Activated CD8-positive, alpha-beta memory T cell treated with anti-CD3 and anti-CD28 coated beads, Interleukin-2, amount 50 U/mL, for 1 hour (primary cell): Measurements from ENCODE around the gene KDM2A.
"Not testable (repeated sequence)": the region's sequence is repeated elsewhere in the genome, so short reads cannot be mapped to it uniquely, and the experiment has no call there.

Experiments used
- DNase-seq: peaks from one replicate; pipeline ENCODE4 v3.0.0-alpha.2; 2020; ENCODE audit errors: extremely low read depth

The KDM2A gene

DNA sequence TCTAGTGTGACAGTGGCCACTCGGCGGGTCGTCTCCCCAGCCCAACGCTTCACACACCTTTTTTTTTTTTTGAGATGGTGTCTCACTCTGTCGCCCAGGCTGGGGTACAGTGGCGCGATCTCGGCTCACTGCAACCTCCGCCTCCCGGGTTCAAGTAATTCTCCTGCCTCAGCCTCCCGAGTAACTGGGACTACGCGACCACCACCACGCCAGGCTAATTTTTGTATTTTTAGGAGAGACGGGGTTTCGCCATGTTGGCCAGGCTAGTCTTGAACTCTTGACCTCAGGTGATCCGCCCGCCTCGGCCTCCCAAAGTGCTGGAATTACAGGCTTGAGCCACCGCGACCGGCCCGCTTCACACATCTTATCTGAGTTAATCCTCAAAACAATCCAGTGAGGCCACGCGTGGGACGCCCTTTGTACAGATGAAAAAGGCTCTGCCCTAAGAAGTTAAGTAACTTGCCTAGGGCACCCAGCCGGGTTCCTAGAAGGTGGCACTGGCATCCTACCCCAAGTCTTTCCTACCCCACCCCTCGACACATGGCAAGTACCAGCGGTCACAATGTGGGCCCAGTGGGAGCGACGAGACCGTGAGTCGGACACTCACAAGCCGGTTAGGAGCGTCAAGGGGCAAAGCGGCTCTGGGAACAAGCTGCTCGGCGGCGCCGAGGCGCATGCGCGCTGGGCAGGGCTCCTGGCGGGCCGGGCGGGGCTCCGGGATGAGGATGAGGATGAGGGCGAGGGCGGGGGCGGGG lies 142.0 kb downstream of the KDM2A start:
- not testable (repeated sequence) for DNase-seq

DNA sequence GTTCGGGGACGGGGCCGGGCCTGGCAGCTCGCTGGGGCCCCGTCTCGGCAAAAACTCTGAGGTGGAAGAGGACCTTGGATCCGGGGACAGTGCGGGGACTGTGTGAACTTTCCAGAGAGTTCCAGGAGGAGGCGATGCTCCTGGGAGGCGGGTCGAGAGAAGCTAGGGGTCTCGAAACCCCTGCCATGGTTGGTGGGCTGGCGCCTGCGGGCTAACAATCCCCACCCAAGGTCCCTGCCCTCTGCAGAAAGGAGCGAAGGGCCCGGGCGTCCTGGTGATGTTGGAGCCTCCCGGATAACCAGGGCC lies 142.5 kb downstream of the KDM2A start:
- DNase-seq = no peak

DNA sequence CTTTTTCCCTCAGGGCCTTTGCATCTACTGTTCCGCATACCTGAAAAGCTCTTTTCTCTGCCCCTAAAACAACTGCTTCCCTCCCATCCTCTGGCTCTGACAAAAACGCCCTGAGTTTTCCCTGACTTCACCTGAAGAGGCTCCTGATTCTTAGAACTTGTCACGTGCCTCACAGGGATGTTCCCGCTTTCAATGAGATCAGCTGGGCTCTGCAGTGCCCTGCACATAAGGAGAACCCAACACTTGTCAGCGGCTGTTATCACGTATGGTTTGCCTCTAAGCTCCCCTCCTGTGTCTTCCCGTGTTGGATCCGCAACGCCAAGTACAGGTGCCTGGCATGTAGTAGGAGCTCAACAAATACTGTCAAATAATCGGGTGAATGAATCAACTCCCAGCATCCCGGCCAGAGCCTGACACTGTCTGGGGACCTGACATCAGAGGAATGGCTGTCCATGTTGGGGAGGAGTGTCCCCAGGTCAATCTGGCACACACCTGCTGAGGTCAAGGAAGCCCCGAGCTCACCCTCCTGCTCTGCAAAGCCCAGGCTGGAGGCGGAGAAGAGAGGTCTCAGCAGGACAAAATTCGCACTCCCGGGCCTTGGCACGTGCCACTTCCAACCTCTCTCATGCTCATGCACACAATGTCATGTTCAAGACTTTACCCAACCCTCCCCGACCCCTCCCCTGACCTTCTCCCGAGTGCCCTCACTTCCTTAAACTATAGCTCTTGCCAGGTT lies 143.1 kb downstream of the KDM2A start:
- DNase-seq = no peak

DNA sequence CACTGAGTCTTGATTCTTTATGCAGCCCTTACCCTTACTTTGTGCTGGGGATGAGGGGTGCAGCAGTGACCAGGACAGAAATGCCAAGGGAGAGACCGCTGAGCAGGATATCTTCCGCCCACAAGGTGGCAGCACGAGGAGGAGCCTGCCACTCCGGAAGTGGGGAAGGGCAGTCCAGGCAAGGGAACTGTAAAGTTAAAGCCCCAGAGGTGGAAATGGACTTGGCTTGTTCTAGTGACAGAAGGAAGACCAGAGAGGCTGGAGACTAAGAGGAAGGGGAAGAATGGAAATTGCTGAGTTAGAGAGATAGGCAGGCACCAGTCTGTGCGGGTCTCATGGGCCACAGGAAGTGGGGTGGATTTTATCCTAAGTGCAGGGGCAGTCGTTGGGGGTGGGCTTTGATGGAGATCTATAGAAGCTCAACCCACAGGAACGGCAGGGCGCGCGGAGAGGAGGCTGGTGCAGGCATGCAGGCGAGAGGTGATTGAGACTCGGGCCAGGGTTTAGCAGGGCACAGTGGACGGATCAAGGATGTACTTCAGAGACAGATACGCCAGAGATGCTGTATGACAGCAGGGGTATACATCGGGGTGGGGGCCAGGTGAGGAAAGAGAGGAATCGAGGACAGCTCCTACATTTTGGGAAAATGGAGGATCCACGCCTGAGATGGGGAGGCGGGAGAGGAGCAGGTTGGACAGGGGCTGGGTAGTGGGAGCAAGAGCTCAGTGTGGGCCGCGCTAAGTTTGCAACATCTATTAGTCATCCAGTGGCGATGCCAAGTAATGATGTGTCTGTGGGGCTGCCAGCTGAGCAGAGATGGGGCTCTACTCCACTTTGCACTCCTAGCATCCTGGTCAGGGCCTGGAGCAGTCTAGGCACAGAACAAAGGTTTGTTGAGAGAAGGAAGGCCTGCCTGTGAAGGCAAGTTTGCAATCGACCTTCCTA lies 143.9 kb downstream of the KDM2A start:
- no peak for DNase-seq

DNA sequence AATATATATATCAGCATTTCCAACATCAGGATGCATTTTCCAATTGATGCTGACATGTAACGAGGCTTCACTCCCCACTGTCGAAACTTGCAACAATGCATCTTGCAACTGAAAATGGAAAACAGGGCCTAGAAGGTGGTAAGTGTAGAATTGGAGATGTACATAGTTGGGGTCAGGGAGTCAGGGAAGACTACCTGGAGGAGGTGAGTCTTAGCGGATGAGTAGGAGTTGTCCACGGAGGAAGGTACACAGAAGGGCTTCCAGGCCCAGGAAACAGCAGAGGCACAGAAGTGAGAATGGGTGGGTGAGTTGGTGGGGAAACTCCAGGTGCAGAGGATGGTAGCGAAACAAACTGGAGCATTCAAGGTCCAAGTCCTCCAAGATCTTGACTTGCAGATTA lies 145.2 kb downstream of the KDM2A start:
- DNase-seq = no peak

DNA sequence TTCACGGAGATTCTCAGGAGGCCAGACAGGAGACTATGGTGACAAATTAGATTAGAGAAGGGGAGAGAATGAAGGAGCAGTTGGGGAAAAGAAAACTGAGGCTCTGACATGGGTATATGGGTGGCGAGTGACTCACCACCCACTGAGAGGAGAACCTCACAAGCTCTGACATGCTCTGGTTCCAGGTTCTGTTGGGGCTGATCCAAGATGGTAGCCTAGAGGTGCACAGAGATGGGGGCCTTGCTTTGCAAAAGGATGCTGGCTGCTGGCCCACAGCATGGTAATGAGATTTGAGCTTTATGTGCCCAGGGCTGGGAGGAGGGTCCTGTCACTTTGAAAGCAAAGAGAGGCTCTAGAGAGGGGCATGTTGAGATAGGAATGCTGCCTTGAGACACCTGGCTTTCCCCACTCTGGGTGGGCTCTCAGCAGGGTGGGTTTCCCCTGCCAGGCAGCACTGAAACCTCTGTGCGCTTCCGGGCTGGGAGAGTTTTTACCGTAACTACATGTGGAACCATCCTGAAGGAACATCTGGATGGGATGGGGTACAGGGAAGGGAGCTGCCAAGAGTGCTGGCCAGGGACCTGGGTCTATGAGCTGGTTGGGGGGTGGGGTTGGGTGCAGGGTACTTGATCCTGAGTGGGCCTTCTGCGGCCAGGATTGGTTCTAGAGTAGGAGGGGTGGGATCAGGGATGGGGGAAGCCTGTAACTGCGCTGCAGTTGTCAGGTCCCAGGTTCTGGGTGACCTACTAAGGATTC lies 146.0 kb downstream of the KDM2A start:
- DNase-seq = no peak

DNA sequence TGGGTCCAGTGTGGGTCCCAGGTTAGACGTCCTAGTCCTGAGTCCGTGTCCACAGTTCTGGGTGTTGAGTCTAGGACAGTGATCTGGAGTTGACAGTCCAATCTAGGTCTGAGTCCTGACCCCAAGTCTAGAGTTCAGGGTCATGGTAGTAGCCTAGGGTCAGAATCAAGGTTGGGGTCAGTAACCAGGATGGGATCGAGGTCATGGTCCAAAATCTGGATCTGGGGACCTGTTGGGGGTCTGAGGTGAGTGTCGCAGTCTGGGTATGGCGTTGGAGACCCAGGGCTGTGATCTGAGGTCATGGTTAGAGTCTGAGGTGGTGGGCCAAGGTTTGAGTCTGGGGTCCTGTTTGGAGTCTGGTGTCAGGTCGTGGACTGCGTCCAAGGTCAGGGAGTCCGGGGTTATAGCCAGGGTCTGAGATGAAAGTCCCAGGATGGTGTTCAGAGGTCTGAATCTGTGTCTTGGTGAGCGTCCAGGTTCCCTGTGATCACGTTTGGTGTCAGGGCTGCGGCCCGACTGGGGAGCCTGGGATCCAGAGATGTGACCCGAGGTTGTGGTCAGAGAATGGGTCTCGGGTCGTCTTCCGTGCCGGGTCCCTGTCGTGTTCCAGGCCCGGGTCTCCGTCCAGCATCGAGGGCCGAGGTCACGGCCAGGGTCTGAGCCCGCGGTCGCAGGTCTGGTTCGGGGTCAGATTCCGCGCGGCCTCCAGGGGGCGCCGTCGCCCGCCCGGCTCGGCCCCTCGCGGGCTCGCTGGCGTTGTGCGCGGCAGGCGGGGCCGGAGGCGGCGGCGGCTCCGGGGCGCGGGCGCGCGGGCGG lies 146.8 kb downstream of the KDM2A start:
- DNase-seq = no peak

DNA sequence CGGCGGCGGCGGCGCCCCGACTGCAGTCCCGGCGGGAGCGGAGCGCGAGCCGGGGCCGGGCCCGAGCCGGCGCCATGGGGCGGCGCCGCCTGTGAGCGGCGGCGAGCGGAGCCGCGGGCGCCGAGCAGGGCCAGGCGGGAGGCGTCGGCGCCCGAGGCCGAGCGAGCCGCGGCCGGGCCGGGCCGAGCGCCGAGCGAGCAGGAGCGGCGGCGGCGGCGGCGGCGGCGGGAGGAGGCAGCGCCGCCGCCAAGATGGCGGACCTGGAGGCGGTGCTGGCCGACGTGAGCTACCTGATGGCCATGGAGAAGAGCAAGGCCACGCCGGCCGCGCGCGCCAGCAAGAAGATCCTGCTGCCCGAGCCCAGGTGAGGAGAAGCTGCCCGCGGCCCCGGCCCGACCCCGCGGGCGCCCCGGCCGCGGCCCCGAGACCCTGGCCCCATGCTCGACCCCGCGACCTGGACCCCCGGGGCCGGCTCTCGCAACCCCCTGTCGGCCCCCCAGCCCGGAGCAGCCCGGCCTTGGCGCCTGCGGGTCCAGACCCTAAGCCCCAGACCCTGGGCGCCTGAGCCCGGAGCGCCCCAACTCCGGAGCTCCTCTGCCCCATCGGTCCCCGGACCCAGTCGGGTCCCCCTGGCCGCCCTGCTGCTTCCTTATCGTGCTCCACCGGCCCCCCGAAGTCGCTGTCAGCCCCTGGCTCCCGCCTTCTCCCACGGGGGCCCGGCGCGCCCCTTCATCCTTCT lies 147.6 kb downstream of the KDM2A start, which contains the start of gene GRK2:
TSS of gene GRK2 (plus strand) at position 25 of the 739 bp plus-strand sequence. CDS start at position 252, 227 bp downstream.
- DNase-seq = no peak

DNA sequence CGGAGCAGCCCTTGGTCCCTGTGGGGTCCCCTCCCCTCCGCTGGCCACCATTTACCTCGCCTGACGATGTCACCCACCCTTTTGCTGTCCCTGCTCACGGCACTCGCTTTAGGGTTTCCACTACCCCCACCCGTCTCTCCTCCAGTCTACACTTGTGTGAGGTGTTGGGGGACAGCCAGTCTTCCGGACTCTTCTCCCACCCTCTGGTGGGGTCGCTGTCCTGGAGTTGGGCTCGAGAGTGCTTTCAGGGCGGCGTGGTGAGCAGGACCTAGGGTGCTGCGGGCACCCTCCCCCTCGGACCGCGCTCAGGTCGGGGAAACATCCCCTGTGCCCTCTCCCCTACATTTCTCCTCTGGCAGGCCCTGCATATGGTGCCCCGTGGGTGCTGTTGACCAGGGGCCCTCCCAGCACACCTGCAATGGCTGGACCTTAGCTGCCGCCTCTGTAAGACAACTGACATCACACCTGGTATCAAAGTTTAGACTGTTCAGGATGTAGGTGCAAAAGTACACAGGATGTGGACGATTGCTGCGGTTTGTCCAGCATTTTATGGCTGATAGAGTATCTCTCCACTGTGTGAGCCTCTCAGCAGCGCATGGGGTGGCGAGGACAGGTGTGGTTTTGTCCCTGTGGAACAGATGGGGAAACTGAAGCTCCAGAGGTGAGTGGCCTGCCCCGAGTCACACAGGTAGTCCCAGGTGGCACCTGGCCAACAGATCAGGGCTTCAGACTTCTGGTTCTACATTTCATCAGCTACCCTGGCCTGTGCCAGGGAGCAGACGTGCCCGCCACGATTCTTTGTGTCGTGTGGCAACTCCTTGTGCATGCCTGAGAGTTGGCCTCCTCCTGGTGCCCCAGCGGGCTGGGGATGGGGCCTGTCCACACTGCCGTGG lies 148.4 kb downstream of the KDM2A start:
- DNase-seq = no peak

DNA sequence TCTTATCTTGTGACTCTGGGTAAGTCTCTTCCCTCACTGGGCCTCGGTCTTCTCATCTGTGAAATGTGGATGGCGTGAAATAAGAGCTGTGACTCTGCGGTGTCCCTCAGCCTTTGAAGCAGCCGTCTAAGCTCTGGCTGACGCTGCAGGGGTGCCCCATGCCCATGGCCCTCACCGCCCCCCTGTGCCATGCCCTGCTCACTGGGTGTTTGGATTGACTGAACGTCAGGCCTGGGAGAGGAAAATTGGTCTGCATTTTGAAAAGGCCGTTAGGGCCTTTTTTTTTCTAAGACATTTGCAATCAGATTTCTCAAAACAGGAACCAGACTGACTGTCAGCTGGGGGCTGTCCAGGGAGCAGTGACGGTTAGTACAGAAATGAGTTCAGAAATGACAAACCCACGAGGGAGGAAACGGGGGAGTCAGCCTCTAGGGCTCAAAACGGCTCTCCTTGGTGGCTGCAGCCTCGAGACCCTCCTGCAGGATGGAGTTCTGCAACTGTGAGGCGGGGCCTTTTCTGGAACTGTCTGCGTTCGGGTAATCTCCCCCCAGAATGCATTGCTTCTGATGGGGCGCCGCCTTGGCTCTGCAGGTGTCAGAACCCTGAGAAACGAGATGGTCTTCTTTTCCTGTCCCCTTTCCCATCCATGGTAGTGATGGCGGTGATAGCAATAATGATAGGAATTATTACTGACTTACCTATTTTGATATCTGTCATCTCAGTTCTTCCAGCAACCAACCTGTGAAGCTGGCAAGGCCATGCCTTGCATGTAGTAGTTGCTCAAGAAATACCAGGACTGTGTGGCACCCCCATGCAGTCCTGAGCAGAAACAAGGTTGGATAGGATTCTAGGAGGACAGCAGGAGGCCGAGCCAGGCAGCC lies 149.3 kb downstream of the KDM2A start:
- DNase-seq = no peak

DNA sequence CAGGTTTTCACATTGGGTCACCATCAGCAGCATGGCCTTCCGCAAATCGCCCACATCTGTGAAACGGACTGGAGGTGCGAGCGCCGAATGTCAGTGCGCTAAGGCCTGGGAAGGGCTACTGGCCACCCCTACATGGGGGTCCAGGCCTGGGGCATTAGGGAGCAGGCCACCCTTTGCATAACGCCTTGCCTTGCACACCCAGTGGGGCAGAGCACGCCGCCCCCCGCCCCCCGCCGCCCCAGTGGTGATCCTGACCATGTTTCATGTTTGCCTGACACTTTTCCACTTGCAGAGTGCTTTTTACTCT lies 149.9 kb downstream of the KDM2A start:
- DNase-seq = no peak

DNA sequence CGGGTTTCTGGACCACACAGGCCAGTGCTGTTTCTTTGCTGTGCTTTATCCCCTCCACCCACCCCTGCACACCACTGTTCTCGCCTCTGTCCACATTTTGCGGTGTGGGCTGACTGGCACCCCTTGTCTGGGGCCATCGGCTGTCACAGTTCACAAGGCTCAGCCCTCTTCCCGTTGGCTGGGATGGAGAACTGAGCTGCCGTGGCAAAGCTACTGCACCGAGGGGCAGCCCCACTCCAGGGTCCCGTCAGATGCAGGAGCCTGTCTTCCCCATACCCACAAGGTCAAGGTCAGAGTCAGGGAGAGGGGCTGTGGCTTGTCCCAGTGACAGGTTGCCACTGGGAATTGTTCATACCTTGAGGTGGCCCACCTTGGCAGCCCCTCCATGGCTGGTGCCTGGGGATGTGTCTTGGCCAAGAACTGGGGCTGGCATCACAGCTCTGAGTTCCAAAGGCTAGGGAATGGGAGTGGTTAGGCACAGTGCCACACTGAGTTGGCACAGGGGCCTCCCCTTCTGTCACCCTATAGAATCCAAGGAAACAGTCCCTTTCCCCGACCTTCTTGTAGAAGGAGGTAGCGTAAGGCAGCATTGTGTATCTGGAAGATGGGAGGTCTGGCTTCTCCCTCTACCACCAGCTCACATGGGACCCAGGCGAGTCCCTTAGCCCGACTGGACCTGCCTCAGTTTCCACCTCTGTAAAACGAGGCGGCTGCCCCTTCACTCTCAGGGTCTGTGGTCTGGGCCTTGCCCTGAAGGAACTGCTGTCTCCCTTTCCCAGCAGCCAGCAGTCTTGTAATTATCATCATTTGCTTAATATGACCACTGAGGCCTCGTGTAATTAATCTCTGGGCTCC lies 150.6 kb downstream of the KDM2A start:
- no peak for DNase-seq

DNA sequence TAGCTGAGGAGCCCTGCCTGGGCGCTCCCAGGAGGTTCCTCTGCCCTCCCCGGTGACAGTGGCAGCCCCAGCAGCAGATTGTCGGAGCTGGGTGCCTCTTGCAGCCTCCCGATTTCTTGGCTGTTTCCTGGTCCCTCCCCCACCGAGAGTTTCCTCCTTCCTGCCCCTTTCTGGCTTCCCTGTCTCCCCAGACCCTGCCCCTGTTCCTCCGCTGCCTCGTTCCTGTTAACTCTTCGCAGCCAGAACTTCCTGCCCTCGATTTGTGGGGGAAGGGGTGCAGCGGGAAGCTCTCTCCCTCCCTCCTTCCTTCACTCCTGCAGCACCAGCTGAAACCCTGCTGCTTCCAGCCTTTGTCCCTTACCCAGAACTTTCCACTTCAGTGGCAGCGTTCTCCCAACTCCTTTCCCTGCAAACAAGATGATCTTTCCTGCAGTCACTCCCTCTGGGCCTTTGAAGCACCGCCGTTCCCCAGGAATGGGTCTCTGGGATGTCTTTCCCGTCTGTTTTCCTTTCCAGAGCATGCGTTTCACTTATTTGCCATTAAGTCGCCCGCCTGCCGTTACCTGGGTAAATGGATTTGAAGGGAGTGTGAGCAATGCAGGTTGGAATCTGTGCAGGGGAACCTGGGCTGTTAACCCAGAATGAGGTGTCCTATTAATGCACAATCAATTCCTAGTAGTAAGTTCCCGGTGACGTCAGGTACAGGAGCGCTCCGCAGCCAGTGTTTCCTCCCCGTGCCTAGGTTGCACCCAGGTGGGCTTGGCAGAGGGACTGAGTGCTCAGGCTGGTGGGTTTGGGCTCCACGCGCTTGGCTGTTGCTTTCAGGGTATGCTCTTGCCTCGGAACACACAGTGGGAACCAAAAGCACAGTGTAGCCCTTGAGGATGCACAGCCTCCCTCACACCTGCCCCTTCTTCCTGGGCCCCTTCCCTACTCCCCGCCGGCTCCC lies 151.5 kb downstream of the KDM2A start:
- DNase-seq = no peak

DNA sequence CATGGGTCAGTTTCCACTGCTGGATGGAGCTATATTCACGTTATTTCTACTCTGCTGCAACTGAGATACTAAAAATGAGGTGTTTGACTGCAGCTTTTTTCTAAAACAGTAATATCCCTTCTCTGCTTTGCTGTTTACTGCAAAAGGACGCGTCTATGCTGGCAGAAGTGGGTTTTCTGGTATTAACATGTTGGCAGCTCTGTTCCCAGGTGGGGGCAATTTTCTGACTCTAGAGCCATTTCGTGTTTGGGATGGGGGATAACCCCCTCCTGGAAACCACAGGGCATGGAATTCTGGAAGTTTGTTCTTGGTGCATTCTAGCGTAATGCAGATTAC lies 152.1 kb downstream of the KDM2A start:
- no peak for DNase-seq

DNA sequence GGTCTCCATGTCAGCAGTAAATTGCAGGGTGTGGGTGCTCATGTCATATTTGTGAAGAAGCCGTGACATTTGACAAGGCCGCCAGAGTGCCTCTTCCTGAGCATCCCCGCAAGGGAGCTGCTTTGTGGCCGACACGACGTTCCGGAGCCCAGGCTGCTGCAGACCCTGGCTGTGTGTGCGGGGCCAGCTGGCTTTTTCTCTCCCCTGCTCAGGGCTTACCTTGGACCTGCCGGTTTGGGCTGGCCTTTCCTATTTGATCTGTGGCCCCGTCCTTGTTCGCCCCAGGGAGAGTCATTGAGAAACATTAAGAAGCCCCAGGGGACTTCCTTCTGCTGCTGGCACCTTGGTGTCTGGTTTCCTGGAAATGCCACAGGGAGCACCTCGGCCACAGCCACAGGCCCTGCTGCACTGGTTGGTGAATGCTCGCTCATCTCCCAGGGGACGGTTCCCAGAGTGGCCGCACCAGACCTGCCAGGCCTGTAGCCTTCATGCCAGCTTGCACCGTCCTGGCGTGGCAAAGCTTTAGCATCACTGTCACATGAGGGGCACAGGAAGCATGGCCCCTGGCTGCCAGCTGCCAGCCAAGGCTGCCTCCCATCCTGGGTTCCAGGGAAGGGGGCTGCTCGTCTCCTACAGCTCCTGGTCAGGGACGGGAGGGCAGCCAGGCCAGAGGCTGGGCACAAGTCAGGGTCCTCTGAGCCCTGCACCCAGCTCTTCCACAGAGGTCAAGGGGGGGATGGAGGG lies 152.7 kb downstream of the KDM2A start:
- no peak for DNase-seq
